DOHH2 (cell line): ENCODE results near the gene CHKA.

ENCODE experiments used
- CTCF ChIP-seq: fragments of 200-600 bp; sonication (generic); IDR thresholded peaks from one replicate; pipeline ENCODE4 v1.5.1; 2014; ENCODE audit warnings: antibody characterized with exemption, mild to moderate bottlenecking, low read depth, low read length; ENCODE audit not compliant: poor library complexity, severe bottlenecking
- EZH2phosphoT487 ChIP-seq: fragments of 200-600 bp; sonication (generic); IDR thresholded peaks from 2 replicates; pipeline ENCODE4 v1.6.1; 2017; ENCODE audit warnings: borderline replicate concordance, mild to moderate bottlenecking, antibody characterized with exemption, low read length, moderate library complexity, mixed read lengths

- TF ChIP-seq CTCF (no peak), EZH2phosphoT487 (no peak)
These were observed 24.2 kb downstream of the CHKA start for GRCh38 chr11:68096962-68097361.
